Epithelial cell of esophagus (primary cell): ENCODE results near the gene AGBL1.

ENCODE experiments used
- DNase-seq: peaks from one replicate; pipeline ENCODE4 v3.0.0; 2010; ENCODE audit warnings: low read depth
- H3K4me3 ChIP-seq: 2 replicates; pipeline ENCODE4 v1.5.1; 2011; ENCODE audit warnings: mild to moderate bottlenecking, low read length, control low read depth
- TF ChIP-seq, protein P1 (sequence below): IDR thresholded peaks from 2 replicates; pipeline ENCODE4 v1.5.1; 2011; ENCODE audit warnings: low read depth, mild to moderate bottlenecking, low read length, control low read depth, inconsistent platforms; ENCODE audit not compliant: insufficient read depth; ENCODE audit errors: missing control alignments

The AGBL1 gene

DNA sequence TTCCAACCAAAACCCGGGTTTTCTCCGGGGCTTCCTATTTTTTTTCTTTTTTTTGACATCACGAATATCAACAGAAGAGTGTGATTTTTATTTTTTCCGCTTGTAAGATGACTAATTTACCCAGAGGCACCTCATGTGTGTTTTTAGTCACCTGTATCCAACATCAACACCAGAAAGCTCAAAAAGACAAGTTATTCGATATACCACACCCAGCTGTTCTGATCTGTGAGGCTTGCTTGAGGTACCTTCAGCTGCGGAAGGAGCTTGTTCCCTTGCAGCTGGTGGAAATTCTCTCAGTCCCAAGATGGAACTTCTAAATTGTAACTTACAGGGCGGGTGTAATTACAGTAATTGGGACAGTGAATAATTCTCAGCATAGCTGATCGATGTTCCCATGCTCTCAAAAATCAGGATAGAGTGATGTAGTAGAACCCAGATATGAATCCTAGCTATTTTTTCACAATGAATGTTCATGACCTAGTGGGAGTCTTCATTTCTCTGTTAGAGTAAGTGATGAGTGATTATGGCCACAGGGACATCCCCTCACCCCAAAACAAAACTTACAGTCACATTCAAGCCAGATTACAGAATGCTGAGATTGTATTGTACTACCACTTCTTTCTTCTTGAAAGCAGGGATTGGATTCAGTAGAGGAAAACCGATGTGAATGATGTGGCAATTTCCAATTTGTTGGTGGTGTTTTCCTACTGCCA is 232.1 kb downstream of the AGBL1 start:
- peak; percentile 36 for DNase-seq
- TF ChIP-seq, protein P1, sequence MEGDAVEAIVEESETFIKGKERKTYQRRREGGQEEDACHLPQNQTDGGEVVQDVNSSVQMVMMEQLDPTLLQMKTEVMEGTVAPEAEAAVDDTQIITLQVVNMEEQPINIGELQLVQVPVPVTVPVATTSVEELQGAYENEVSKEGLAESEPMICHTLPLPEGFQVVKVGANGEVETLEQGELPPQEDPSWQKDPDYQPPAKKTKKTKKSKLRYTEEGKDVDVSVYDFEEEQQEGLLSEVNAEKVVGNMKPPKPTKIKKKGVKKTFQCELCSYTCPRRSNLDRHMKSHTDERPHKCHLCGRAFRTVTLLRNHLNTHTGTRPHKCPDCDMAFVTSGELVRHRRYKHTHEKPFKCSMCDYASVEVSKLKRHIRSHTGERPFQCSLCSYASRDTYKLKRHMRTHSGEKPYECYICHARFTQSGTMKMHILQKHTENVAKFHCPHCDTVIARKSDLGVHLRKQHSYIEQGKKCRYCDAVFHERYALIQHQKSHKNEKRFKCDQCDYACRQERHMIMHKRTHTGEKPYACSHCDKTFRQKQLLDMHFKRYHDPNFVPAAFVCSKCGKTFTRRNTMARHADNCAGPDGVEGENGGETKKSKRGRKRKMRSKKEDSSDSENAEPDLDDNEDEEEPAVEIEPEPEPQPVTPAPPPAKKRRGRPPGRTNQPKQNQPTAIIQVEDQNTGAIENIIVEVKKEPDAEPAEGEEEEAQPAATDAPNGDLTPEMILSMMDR, result no peak
- H3K4me3 ChIP-seq, result no peak overlapping the region

DNA sequence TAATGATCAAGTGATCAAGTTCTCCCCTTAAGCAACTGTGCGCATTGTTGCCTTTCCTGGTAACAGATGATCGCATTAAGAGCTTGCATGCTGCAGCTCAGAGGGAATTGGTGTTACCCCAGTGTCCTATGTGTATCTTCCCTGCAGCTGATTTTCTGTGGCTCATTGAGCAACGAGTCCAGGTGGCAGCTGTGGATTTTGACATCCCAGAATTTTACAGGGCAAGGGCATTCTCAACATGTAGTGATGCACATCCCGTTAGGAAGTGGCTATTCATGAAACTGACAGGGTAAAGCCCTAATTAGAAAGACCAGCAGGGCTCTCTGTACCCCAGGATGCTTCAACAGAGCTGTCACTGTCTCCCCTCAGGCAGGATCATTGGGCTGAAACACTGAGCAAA is 232.8 kb downstream of the AGBL1 start:
- DNase-seq, result no peak
- TF ChIP-seq, protein P1, result no peak
- no peak overlapping the region for H3K4me3 ChIP-seq

DNA sequence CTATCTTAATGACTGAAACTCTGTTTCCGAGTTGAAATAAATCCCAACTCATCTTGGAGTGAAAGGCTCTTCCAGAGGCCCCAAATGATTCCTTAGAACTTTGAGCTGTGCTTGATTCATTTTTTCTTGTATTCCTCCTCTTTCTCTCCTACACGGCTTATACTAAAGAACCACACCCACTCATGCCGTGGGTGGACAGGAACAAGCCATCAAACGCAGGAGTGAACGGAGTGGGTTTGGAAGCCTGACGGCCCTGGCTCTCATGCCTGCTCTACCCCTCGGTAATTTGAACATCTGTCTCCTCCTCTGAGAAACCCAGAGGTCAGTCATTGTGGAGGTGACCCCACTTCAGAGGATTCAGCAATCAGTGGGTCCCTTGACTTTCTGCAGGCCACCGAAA is 236.5 kb downstream of the AGBL1 start:
- no peak overlapping the region for H3K4me3 ChIP-seq
- TF ChIP-seq, protein P1, result no peak
- DNase-seq, result no peak

DNA sequence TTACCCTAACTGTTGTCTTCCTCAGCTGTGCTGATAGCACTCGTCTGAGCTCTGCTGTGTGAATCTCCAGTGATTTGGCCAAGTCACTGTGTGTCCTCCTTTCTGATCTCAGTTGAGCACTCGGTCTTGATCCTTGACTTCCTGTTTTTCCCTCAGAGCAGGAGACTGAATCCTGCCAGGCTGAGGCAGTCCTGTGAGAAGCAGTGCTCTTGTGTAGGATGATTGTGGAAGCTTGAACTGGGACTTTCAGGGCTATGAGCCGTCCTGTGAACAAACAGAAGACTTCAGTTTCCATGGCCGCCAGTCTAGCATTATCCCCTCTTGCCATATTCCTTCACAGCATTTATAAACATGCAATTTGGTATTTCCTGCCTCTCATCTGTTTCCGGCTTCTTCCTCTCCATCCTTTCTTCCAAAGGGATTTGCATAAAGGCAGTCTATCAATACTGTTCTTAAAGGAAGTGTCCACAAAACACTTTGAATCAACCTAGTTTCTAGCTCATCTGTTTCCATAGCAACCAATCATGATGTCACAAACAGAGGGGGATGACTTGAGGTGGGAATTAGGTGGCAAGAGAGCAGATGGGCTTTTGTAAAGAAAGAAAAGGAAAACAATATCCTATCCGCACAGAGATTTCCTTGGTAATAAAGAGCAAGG is 237.2 kb downstream of the AGBL1 start:
- DNase-seq, result no peak
- TF ChIP-seq, protein P1, result no peak
- no peak overlapping the region for H3K4me3 ChIP-seq

DNA sequence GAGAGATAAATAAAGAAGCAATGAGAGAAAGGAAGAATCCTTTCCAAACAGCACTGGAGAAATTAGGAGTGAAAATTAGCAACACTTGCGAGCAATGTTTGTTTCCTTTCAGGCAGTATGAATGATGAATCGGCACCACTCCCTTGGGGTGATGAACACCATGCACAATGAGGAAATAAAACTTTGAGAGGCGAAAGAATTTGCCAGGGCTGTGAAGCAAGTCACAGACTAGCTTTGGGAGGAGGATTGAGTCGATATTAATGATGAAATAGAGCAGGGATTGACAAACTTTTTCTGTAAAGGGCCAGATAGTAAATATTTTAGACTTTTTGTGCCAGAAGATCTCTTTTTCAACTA is 237.7 kb downstream of the AGBL1 start:
- no peak overlapping the region for H3K4me3 ChIP-seq
- DNase-seq, result peak; percentile 95
- TF ChIP-seq, protein P1, result no peak

DNA sequence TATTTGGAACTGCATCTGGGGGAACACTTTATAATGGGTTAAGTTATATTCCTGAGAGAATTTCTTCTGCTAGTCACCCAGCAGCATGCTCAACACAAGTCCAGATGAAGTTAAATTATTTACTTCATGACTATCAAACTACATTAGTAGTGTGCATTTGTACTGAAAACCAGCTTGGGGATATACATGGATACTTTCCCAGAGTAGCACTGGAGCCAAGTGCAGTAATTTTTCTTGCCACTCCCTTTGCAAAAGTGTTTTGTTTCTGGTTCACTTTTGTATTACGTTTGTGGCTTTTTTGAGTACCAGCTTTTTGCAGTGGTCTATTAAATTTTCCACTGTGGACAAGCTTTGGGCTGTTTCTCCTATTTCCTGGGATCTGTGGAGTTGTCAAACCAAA is 243.0 kb downstream of the AGBL1 start:
- TF ChIP-seq, protein P1, result no peak
- no peak for DNase-seq
- H3K4me3 ChIP-seq, result no peak overlapping the region
